Sigmoid colon (tissue), 4 donors: ENCODE results near the gene PRKN.

Experiments
- EP300 ChIP-seq, 4 donors: sonication (generic); formaldehyde crosslinking; IDR thresholded peaks; one replicate each; pipeline ENCODE4 v1.6.1; 2017; ENCODE audit warnings: antibody characterized with exemption in 4 of 4
- POLR2A ChIP-seq, 2 donors: fragments of 450-650 bp; IDR thresholded peaks; one replicate each; pipeline ENCODE4 v1.6.1; 2016; ENCODE audit warnings: antibody characterized with exemption in 2 of 2, mild to moderate bottlenecking in 2 of 2, moderate library complexity in 2 of 2
- POLR2AphosphoS5 ChIP-seq, 4 donors: sonication (generic); formaldehyde crosslinking; IDR thresholded peaks; one replicate each; pipeline ENCODE4 v1.6.1; 2017; ENCODE audit warnings: antibody characterized with exemption in 4 of 4
- TF ChIP-seq, protein P1 (sequence below), 4 experiments: fragments of 450-650 bp in 3 of 4; fragments of 200-600 bp in 1 of 4; IDR thresholded peaks; one replicate each; pipeline ENCODE4 v1.5.1; 2016 to 2019; ENCODE audit warnings: antibody characterized with exemption in 4 of 4, mild to moderate bottlenecking in 3 of 4, moderate library complexity in 2 of 4

DNA sequence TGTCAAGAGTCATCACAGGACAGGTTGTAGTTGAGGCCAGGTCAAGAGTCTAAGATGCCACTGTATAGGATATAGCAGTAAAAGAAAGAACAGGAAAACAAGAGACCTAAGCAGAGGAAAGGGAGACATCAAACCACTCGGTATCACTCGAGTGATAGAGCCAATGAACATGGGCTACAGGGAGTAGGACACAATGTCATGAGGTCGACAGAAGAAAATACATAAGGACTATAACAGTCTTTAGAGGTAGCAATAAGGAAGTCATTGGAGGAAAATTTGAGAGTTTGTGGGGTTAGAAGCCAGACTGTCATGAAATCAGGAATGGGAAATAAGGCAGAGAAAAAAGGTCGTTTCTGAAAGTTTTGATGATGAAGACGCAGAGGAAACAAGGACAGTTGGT, 99.7 kb downstream of the PRKN start:
- TF ChIP-seq, protein P1, sequence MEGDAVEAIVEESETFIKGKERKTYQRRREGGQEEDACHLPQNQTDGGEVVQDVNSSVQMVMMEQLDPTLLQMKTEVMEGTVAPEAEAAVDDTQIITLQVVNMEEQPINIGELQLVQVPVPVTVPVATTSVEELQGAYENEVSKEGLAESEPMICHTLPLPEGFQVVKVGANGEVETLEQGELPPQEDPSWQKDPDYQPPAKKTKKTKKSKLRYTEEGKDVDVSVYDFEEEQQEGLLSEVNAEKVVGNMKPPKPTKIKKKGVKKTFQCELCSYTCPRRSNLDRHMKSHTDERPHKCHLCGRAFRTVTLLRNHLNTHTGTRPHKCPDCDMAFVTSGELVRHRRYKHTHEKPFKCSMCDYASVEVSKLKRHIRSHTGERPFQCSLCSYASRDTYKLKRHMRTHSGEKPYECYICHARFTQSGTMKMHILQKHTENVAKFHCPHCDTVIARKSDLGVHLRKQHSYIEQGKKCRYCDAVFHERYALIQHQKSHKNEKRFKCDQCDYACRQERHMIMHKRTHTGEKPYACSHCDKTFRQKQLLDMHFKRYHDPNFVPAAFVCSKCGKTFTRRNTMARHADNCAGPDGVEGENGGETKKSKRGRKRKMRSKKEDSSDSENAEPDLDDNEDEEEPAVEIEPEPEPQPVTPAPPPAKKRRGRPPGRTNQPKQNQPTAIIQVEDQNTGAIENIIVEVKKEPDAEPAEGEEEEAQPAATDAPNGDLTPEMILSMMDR (IDR thresholded peaks at IDR 0.05), result no peak
- TF ChIP-seq POLR2A (IDR thresholded peaks at IDR 0.05) (no peak), POLR2AphosphoS5 (IDR thresholded peaks at IDR 0.05) (no peak), EP300 (IDR thresholded peaks at IDR 0.05) (no peak)
